Left ventricle myocardium inferior (tissue), 1 donor: Measurements from ENCODE around the gene CLDN4. TPM values are rescaled to one million over a fixed set of nuclear protein-coding genes. Genes with fewer than 3 reads are reported as not detected.

Experiments
- DNase-seq: peaks from one replicate; pipeline ENCODE4 v3.0.0-alpha.2; 2020
- H3K27ac ChIP-seq: fragments of 200-600 bp; replicated peaks from 2 replicates; pipeline ENCODE4 v1.8.0; 2021
- H3K27me3 ChIP-seq: fragments of 200-600 bp; 2 replicates; pipeline ENCODE4 v1.8.0; 2021; ENCODE audit warnings: low read depth
- H3K36me3 ChIP-seq: fragments of 200-600 bp; 2 replicates; pipeline ENCODE4 v1.8.0; 2021
- H3K4me1 ChIP-seq: fragments of 200-600 bp; 2 replicates; pipeline ENCODE4 v1.8.0; 2021
- H3K4me3 ChIP-seq: fragments of 200-600 bp; 2 replicates; pipeline ENCODE4 v1.8.0; 2021; ENCODE audit warnings: mild to moderate bottlenecking, moderate library complexity
- H3K9me3 ChIP-seq: fragments of 200-600 bp; replicated peaks from 2 replicates; pipeline ENCODE4 v1.8.0; 2021
- intact Hi-C: fragments of 100-400 bp; cut with micrococcal nuclease; formaldehyde crosslinking; loops from one replicate; pipeline ENCODE4 v1.11.0; 2022
- total RNA-seq: library from RNA; stranded (reverse); fragmentation: NEBNext Ultra II Directional; extraction: Animal tissue kit (Norgen Biotek cat#: 25700); gene quantifications from one replicate; pipeline ENCODE4 v1.2.1, GENCODE V29; 2021
- TF ChIP-seq, protein P1 (sequence below): fragments of 200-600 bp; IDR thresholded peaks from 2 replicates; pipeline ENCODE4 v1.8.0; 2021; ENCODE audit warnings: antibody characterized with exemption, mild to moderate bottlenecking, borderline replicate concordance
- donor health status: DM: no; HTN: yes; CAD: no; lungs with severe emphysema.

CLDN4 gene
- total RNA-seq, 1 donor from 2014 or later: 0.27 TPM

GRCh38 chr7:73879977-73880681 is 49.3 kb downstream of the CLDN4 start:
- TF ChIP-seq, protein P1, sequence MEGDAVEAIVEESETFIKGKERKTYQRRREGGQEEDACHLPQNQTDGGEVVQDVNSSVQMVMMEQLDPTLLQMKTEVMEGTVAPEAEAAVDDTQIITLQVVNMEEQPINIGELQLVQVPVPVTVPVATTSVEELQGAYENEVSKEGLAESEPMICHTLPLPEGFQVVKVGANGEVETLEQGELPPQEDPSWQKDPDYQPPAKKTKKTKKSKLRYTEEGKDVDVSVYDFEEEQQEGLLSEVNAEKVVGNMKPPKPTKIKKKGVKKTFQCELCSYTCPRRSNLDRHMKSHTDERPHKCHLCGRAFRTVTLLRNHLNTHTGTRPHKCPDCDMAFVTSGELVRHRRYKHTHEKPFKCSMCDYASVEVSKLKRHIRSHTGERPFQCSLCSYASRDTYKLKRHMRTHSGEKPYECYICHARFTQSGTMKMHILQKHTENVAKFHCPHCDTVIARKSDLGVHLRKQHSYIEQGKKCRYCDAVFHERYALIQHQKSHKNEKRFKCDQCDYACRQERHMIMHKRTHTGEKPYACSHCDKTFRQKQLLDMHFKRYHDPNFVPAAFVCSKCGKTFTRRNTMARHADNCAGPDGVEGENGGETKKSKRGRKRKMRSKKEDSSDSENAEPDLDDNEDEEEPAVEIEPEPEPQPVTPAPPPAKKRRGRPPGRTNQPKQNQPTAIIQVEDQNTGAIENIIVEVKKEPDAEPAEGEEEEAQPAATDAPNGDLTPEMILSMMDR: no peak
- no peaks in the 10 kb centered on the region for H3K9me3 ChIP-seq
- H3K4me3 ChIP-seq: peak overlapping the region; percentile 23
- H3K4me1 ChIP-seq: peaks cover 36% of the 10 kb centered on the region
- DNase-seq: peak; percentile 71
- H3K27ac ChIP-seq: peak overlapping the region; percentile 92
- H3K36me3 ChIP-seq: no peaks in the 10 kb centered on the region
- intact Hi-C loops: loop anchor here (5.0 kb wide), 1 partner anchor 147 kb away; the partner anchor contains the start of gene ELN
- peaks cover 58% of the 10 kb centered on the region for H3K27me3 ChIP-seq

GRCh38 chr7:73880755-73881328 is 50.0 kb downstream of the CLDN4 start:
- Histone ChIP-seq H3K4me3 (peak overlapping the region; percentile 23), H3K27ac (peak overlapping the region; percentile 92), H3K4me1 (peaks cover 38% of the 10 kb centered on the region), H3K9me3 (no peaks in the 10 kb centered on the region), H3K27me3 (peaks cover 64% of the 10 kb centered on the region), H3K36me3 (no peaks in the 10 kb centered on the region)
- DNase-seq: no peak
- TF ChIP-seq, protein P1: no peak
- intact Hi-C loops: loop anchor here (5.0 kb wide), 1 partner anchor 146 kb away; the partner anchor contains the start of gene ELN

DNA sequence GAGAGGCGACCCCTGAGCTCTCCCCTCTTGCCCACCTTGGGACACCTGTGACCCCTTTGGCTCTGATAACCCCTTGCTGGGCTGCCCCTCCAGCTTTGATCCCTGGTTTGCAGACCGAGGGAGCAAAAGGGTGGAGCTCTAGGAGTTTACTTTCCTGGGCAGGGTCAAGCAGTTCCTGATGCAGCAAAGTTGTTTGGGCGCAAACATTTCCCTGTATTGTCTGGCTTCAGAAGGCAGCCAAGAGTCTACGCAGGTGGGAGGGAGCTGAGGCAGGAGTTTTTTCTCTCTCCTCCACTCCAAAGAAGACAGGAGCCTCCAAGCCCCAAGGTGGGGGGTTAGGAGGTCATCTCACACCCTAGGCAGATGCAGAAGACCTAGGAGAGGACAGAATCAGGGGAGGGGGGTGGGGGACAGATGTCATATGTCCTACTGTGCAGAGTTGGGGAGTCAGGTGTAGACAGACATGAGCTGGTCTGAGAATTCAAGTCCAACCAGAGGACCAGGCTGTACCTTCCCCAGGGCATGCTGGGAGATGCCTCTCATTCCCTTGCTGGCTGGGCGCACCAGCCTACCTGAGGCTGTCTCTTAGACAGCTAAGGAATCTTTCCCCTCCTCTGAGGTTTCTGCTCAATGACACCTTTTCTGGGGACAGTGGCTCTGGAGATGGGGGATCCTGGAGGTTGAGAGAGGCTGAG is 50.7 kb downstream of the CLDN4 start:
- no peaks in the 10 kb centered on the region for H3K9me3 ChIP-seq
- DNase-seq: no peak
- peaks cover 45% of the 10 kb centered on the region for H3K4me1 ChIP-seq
- H3K27ac ChIP-seq: peak overlapping the region; percentile 92
- no peaks in the 10 kb centered on the region for H3K36me3 ChIP-seq
- H3K4me3 ChIP-seq: peak overlapping the region; percentile 23
- TF ChIP-seq, protein P1: no peak
- intact Hi-C loops: loop anchor here (5.0 kb wide), 1 partner anchor 146 kb away; the partner anchor contains the start of gene ELN
- H3K27me3 ChIP-seq: peaks cover 65% of the 10 kb centered on the region

- Histone ChIP-seq H3K9me3 (no peaks in the 10 kb centered on the region), H3K4me3 (no peak overlapping the region), H3K36me3 (no peaks in the 10 kb centered on the region), H3K27ac (peak overlapping the region; percentile 92), H3K4me1 (peaks cover 50% of the 10 kb centered on the region), H3K27me3 (peaks cover 65% of the 10 kb centered on the region)
- TF ChIP-seq, protein P1: no peak
- no peak for DNase-seq
- intact Hi-C loops: loop anchor here (5.0 kb wide), 1 partner anchor 145 kb away; the partner anchor contains the start of gene ELN
These were observed 51.2 kb downstream of the CLDN4 start for GRCh38 chr7:73882047-73882402.

Other genes with a start within 250 kb of the CLDN4 start
- 0.41 TPM for gene MLXIPL, start 206.5 kb upstream of the CLDN4 start, total RNA-seq
- 3.1 TPM for gene VPS37D, start 163.2 kb upstream of the CLDN4 start, total RNA-seq
- 14.0 TPM for gene DNAJC30, start 147.5 kb upstream of the CLDN4 start, total RNA-seq
- gene BUD23, start 147.4 kb upstream of the CLDN4 start, total RNA-seq: 65.0 TPM
- gene STX1A, start 111.3 kb upstream of the CLDN4 start, total RNA-seq: 2.9 TPM
- 25.2 TPM for gene ABHD11, start 92.2 kb upstream of the CLDN4 start, total RNA-seq
- not detected for gene CLDN3, start 60.7 kb upstream of the CLDN4 start, total RNA-seq
- 0.44 TPM for gene METTL27, start 11.5 kb downstream of the CLDN4 start, total RNA-seq
- gene TMEM270, start 30.2 kb downstream of the CLDN4 start, total RNA-seq: not detected
- gene ELN, start 197.2 kb downstream of the CLDN4 start, total RNA-seq: 51.6 TPM